Thyroid gland (tissue), 4 donors: ENCODE data around the gene SEMA3D. TPM values are rescaled to one million over a fixed set of nuclear protein-coding genes. Genes with fewer than 3 reads are reported as not detected.

Source experiments
- DNase-seq, 2 donors: peaks; one replicate each; pipeline ENCODE4 v3.0.0-alpha.2; 2019
- H3K27ac ChIP-seq, 3 donors: fragments of 200-600 bp; sonication (generic); 1 replicate in 2 of 3; 2 replicates in 1 of 3; pipeline ENCODE4 v1.5.1; 2016 to 2019; ENCODE audit warnings: mild to moderate bottlenecking in 1 of 3, moderate library complexity in 1 of 3
- H3K27me3 ChIP-seq: fragments of 200-600 bp; sonication (generic); one replicate; pipeline ENCODE4 v1.5.1; 2019
- H3K36me3 ChIP-seq, 2 donors: fragments of 200-600 bp; sonication (generic); one replicate each; pipeline ENCODE4 v1.5.1; 2016 to 2019
- H3K4me1 ChIP-seq, 2 donors: fragments of 200-600 bp; sonication (generic); one replicate each; pipeline ENCODE4 v1.5.1; 2017 to 2019
- H3K4me3 ChIP-seq, 3 donors: fragments of 200-600 bp; sonication (generic); replicated peaks in 1 of 3; 1 replicate in 2 of 3; 2 replicates in 1 of 3; pipeline ENCODE4 v1.5.1; 2016; ENCODE audit warnings: mild to moderate bottlenecking in 1 of 3
- H3K9me3 ChIP-seq: fragments of 200-600 bp; sonication (generic); one replicate; pipeline ENCODE4 v1.5.1; 2017
- CTCF ChIP-seq, 6 experiments: fragments of 200-600 bp in 3 of 6; fragments of 450-650 bp in 3 of 6; sonication (generic) in 3 of 6; IDR thresholded peaks; one replicate each; pipeline ENCODE4 v1.5.1; 2016 to 2019; ENCODE audit warnings: antibody characterized with exemption in 6 of 6, mild to moderate bottlenecking in 2 of 6, inconsistent platforms in 1 of 6, moderate library complexity in 1 of 6
- POLR2A ChIP-seq, 2 donors: fragments of 450-650 bp; IDR thresholded peaks; one replicate each; pipeline ENCODE4 v1.6.1; 2017; ENCODE audit warnings: antibody characterized with exemption in 2 of 2, mild to moderate bottlenecking in 2 of 2, moderate library complexity in 1 of 2
- WGBS, 2 donors: methylation state at CpG; one replicate each; pipeline ENCODE4 v1.1.5; 2017; 5-methylcytosine and 5-hydroxymethylcytosine counted together
- intact Hi-C: fragments of 100-400 bp; cut with DNase I; formaldehyde crosslinking; loops from one replicate; pipeline ENCODE4 v1.15.1; 2023
- total RNA-seq, 4 donors: library from RNA; depleted of rRNA; stranded (reverse); fragments of >200 nt; gene quantifications; one replicate each; pipeline ENCODE4 v1.2.3, GENCODE V29; 2016

The SEMA3D gene
- total RNA-seq, 4 donors from 2014 or later, result 65.8 to 131 (median 91.8) TPM

GRCh38 chr7:85220023-85220422 lies 33.2 kb upstream of the SEMA3D start:
- Histone ChIP-seq H3K9me3 (no peaks in the 10 kb centered on the region), H3K4me3 (no peak overlapping the region), H3K4me1 (peaks cover 0 to 5% of the 10 kb centered on the region in 2 donors), H3K36me3 (no peaks in the 10 kb centered on the region), H3K27me3 (no peaks in the 10 kb centered on the region), H3K27ac (no peak overlapping the region)
- 89 to 93% methylated on average over 2 of the region's 2 CpGs for WGBS, 2 donors
- TF ChIP-seq CTCF (IDR thresholded peaks at IDR 0.05) (no peak), POLR2A (IDR thresholded peaks at IDR 0.05) (no peak)
- intact Hi-C loops, result no loop called here
- DNase-seq, result no peak

- Histone ChIP-seq H3K27me3 (no peaks in the 10 kb centered on the region), H3K4me1 (peaks cover 0 to 5% of the 10 kb centered on the region in 2 donors), H3K36me3 (no peaks in the 10 kb centered on the region), H3K9me3 (no peaks in the 10 kb centered on the region), H3K27ac (no peak overlapping the region), H3K4me3 (no peak overlapping the region)
- no peak for DNase-seq
- intact Hi-C loops, result no loop called here
- WGBS, 2 donors, result 89 to 94% methylated on average over 2 of the region's 2 CpGs
- TF ChIP-seq POLR2A (IDR thresholded peaks at IDR 0.05) (no peak), CTCF (IDR thresholded peaks at IDR 0.05) (no peak)
These were observed 30.2 kb upstream of the SEMA3D start for GRCh38 chr7:85217085-85217484.

- Histone ChIP-seq H3K4me3 (no peak overlapping the region), H3K9me3 (no peaks in the 10 kb centered on the region), H3K27ac (no peak overlapping the region), H3K4me1 (peaks cover 0 to 5% of the 10 kb centered on the region in 2 donors), H3K27me3 (no peaks in the 10 kb centered on the region), H3K36me3 (no peaks in the 10 kb centered on the region)
- no peak for TF ChIP-seq CTCF (IDR thresholded peaks at IDR 0.05)
- no peak for TF ChIP-seq POLR2A (IDR thresholded peaks at IDR 0.05)
- DNase-seq, result no peak
- WGBS, 2 donors, result 96 to 100% methylated on average over 1 of the region's 1 CpG
- intact Hi-C loops, result no loop called here
These were observed 28.2 kb upstream of the SEMA3D start for GRCh38 chr7:85215098-85215497.

- Histone ChIP-seq H3K9me3 (no peaks in the 10 kb centered on the region), H3K4me1 (peaks cover 0 to 5% of the 10 kb centered on the region in 2 donors), H3K27me3 (no peaks in the 10 kb centered on the region), H3K36me3 (no peaks in the 10 kb centered on the region), H3K4me3 (no peak overlapping the region), H3K27ac (no peak overlapping the region)
- intact Hi-C loops, result no loop called here
- DNase-seq, result no peak
- 69 to 80% methylated on average over 1 of the region's 1 CpG for WGBS, 2 donors
- no peak for TF ChIP-seq POLR2A (IDR thresholded peaks at IDR 0.05)
- TF ChIP-seq CTCF (IDR thresholded peaks at IDR 0.05), result no peak
These were observed 26.6 kb upstream of the SEMA3D start for GRCh38 chr7:85213500-85213899.

- no peaks in the 10 kb centered on the region for H3K4me1 ChIP-seq
- H3K9me3 ChIP-seq, result no peaks in the 10 kb centered on the region
- 74 to 76% methylated on average over 2 of the region's 2 CpGs for WGBS, 2 donors
- no peak for DNase-seq
- H3K27me3 ChIP-seq, result no peaks in the 10 kb centered on the region
- H3K4me3 ChIP-seq, result no peak overlapping the region
- H3K36me3 ChIP-seq, result no peaks in the 10 kb centered on the region
- no peak overlapping the region for H3K27ac ChIP-seq
- TF ChIP-seq CTCF (IDR thresholded peaks at IDR 0.05), result no peak
- TF ChIP-seq POLR2A (IDR thresholded peaks at IDR 0.05), result no peak
- intact Hi-C loops, result no loop called here
These were observed 18.9 kb upstream of the SEMA3D start for GRCh38 chr7:85205754-85206153.
